ENCODE results near the gene SPOCK1. TPM values are rescaled to one million over a fixed set of nuclear protein-coding genes. Genes with fewer than 3 reads are reported as not detected.

SPOCK1 gene
- total and polyA plus RNA-seq, 2 of the 13 experiments (the other 11 are each of a cell fraction or from before 2014, with no cell fraction given): 0.18 to 0.29 TPM

Small RNA genes within 50 kb of the gene (small RNA-seq; reads per million reads assigned to genes)
- 0 reads per million in 3 experiments for gene RNA5SP193 (ENCODE audit: insufficient read depth in 2 of 3, insufficient read length in 3 of 3, low read depth in 2 of 3, low replicate concordance in 1 of 3)

Other genes starting within 250 kb of the SPOCK1 start
- gene KLHL3, start 236.8 kb upstream of the SPOCK1 start, total RNA-seq (2016; rRNA removed; fragmentation: Illumina TruSeq; extraction: Trizol): 0.02 TPM in 1 of 2 replicates, not detected in the other
- gene KLHL3, start 236.8 kb upstream of the SPOCK1 start, polyA plus RNA-seq (2011; rRNA removed): 0.08 and 0.10 TPM in 2 replicates